Stimulated activated CD8-positive, alpha-beta memory T cell treated with anti-CD3 and anti-CD28 coated beads, Interleukin-4, amount 100 ng/mL, for 24 hours (primary cell): ENCODE data around the gene SCGB1A1.

Experiments used
- DNase-seq: peaks from one replicate; pipeline ENCODE4 v3.0.0-alpha.2; 2020; ENCODE audit warnings: low read depth

The SCGB1A1 gene

DNA sequence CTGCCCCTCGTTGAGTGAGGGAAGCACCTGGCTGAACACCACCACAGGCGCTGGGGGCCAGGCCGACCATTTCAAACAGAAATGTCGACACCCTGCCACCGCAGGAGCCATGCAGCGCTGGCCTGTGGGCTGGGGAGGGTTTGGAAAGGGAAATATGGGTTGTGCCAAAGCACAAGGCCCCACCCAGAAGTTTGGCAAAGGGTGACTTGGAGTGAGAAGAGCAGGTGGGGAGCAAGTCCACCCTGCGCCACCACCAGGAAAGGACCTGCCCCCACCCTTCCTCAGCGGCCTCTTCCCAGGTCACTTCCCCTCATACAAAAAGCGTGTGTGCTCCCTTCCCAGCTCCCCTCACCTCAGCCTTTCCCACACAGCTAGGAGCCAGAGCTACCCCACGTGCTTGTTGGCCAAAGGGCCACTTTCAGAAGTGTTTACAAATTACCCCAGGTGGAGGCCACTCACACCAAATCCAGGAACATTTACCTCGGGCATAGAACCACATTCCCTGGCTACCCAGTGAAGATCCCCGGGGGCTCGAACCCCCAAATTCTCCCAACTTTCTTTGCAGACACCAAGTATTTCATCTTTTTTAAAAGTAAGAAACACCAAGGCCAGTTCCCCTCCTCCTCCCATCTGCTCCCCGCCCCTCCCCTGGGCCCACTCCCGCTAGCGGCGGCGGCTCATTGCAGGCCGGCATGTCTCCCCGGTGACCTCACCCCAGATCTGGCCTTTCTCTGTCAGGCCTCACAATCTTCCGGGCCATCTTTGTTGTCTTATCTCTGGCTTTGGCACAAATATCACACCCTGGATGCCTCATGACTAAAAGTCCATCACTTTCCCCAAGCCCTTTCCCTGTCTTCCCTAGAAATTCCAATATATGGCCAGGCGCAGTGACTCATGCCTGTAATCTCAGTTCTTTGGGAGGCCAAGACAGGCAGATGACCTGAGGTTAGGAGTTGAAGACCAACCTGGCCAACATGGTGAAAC lies 20.5 kb upstream of the SCGB1A1 start:
- DNase-seq = no peak

DNA sequence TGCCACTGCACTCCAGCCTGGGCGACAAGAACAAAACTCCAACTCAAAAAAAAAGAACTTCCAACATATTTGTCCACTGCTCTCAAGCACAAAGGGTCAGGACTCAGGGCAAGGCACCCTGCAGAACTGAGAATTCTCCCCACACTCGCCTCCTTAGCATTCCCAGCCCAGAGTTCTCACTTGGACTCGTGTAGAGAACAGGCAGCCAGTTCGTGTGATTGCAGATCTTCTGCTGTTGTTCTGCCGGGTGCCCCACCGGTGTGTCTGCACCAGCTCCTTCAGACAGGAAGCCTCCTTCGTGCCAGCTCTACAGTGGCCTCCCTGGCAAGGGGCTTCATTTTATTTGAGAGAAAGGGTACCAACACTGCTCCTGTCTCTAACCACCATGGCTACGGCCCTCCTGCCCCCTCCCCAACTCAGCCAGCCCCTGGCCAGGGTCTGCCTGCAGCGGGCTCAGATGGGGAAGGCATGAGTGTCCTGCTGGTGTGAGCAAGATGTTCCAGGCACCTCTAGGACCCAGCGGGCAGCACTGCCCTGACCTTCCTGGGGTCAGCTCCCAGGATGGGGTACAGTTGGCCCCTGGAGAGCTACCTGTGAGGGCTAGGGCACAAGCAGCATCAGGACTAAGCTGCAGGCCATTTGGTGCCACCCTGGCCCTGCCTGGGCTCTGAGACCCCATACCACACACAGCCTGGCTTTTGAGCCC lies 19.5 kb upstream of the SCGB1A1 start:
- no peak for DNase-seq

GRCh38 chr11:62399878-62400266 lies 19.0 kb upstream of the SCGB1A1 start:
- DNase-seq = no peak

DNA sequence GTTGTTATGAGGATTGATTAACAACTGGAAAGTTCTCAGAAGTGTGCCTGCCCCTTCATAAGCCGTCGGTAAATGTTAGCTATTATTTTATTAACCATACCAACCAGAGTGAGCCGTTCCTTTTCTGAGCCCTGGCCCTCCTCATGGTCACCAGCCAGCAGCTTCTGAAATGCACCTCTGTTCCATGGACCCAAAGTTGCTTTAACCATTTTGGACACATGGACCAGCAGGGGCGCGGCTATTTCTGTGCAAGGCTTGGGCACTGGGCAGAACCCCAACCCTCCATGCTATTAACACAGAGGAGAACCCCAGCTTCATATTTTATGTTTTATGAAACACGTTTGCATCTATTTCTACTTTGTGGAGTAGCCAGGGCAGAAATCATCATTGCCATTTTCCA lies 18.6 kb upstream of the SCGB1A1 start:
- no peak for DNase-seq

DNA sequence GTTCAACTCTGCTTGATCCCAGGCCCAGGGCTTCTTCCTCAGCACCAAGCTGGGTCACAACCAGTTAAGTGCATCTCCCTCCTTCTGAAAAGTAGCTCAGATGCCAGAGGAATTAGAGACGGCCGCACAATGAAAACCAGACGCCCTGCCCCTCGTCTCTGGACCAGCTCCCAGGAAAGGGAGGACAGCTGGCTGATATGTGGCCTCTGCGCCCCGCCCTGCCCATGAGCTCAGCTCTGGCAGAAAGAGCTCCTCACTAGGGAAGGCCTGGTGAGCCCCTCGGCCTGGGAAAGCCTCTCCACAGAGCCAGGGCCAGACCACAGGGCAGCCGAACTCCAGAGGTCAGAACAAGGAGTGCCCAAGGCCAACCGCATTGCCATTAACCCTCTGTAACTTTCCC lies 18.1 kb upstream of the SCGB1A1 start:
- DNase-seq = no peak

GRCh38 chr11:62401356-62401755 lies 17.5 kb upstream of the SCGB1A1 start:
- DNase-seq = no peak

GRCh38 chr11:62401811-62402210 lies 17.0 kb upstream of the SCGB1A1 start:
- DNase-seq = no peak

DNA sequence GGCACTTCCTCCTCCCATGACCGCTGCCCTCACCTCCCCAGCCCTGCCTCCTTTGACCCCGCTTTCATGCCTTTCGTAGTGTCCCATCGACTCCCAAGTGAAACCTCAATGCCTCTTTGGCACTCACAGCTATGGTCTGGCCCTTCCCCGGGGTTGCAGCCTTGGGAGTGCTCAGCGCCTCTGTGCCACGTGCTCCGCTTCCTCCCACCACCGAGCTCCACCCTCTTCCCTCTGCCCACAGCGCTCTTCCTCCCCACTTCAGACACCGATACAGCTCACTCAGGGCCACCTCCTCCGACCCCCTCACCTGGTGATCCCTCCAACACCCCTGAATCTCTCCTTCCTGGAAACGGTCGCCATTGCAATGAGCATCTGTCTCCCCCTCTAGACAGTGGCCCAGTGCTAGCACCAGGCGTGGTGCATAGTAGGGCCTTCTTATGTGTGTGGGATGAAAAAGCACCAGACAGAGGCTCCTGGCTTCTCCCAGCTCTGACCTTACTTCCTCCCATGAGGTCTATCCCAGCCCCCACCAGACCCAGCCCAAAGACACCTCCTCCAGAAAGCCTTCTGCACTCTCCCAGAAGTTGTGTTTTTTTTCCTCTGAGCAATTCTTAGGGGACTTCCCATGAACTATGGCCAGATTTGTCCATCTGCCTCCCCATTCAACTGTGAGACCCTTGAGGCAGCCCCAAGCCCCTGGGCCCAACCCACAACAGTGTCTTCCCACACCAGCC lies 16.4 kb upstream of the SCGB1A1 start:
- DNase-seq = peak; percentile 22

DNA sequence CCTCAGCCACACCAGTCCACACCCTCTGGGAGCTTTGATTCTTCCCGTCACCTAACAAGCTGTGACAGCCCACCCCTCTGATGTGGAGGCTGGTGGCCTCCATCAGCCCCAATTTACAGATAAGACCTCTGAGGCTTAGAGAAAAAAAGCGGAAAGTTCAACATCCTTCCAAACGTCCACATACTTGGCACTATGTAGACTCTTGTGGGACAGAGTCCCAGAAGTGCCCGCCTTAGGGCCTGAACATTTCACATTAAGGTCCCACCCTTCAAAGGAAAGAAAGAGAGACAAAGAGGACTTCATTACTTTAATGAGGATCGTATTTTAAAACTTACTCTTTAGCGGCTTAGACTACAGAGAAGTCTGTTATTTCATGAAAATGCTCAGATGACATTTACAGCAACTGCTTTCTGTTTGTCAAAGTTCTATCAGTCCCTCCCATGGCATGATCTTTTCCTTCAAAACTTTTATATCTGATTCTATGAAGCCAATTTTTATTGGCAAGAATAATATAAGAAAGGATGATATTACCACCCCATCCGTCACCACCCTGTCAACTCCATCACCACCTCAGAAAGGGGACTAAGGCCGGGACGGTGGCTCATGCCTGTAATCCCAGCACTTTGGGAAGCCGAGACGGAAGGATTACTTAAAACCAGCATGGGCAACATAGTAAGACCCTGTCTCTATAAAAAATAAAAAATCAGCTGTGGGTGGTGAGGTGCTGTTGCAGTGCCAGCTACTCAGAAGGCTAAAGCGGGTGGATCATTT lies 15.7 kb upstream of the SCGB1A1 start:
- no peak for DNase-seq

GRCh38 chr11:62404435-62404834 lies 14.4 kb upstream of the SCGB1A1 start:
- no peak for DNase-seq

- DNase-seq = no peak
Measured at GRCh38 chr11:62404901-62405300, 13.9 kb upstream of the SCGB1A1 start.

GRCh38 chr11:62406034-62406433 lies 12.8 kb upstream of the SCGB1A1 start:
- DNase-seq = no peak

DNA sequence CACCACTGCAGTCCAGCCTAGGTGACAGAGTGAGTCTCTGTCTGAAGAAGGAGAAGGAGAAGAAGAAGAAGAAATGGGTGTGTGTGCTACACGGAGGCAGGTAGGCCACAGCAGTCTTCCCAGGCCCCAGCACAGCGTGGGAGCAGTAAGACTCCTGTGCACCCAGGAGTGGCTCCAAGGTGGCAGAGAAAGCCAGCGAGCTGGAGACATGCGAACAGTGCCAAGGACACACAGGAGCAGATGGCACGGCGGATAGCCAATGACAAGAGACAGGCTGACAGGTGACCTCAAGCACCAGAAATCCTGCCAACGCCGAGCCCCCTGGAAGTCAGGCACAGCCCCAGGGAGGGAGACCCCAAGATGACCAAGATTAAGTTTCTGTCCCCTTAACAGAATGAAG lies 9.0 kb upstream of the SCGB1A1 start:
- no peak for DNase-seq

DNA sequence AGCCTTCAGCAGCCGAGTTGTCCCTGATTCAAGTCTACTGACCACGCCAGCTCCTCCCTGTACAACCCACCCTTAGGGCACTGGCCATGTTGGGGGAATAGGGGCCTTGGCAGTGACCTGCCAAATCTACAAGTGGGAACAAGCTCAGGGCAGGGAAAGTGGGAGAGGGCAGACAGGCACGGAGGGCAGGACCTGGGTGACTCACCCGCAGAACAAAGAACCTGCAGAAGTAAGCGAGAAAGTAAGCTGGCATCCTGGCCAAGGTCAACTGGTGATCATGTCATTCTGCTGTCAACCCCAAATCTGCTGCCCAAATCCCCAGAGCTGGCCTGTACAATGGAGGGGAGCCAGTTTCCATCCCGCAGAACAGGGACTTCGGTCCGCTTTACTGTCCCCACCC lies 7.9 kb upstream of the SCGB1A1 start:
- no peak for DNase-seq

DNA sequence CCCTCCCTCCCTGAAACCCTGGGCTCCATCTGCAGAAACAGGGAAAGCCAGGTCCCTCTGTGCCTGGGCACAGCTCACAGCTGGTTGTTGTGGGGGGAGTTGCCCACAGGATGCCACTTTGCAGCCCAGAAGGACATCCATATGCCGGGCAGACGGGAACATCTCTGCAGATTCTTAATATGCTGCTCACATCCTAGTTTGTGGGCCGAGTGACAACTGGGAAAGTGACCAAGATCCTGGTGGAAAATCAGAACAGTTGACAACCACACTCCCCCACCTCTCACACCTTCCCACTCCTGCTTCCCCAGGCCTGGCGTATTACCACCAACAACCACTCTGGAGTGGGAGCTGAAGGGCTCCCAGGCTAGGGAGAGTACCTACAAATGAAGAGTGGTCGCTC lies 7.3 kb upstream of the SCGB1A1 start:
- DNase-seq = no peak

DNA sequence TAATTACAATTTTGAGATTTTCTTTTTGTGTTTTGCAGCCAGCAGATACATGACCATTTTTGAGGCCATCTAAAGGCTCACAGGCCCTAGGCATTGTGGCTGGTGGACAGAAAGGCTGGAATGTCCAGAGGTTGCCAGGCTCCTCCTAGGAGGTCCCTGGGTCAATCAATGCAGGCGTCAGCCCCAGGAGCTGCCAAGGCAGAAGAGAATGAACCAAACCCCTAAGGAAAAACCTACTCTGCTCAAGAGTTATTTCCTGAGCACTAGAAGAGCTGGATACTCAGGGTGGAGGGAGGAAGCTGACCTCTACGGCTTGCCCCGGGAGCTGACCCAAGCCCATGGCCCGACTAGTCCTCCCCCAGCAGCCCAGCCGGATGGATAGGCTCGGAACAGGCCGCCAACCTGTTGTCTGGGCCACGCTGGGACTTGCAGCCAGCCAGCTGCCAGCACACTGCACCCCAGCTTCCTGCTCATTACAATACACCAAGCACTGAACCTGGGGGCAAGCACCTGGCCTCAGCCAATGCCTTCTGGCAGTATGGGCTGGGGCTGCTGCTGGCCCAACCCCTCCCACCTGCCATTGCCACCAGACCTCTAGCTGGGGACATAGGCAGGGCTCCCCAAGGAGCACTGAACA lies 5.7 kb upstream of the SCGB1A1 start:
- no peak for DNase-seq

- no peak for DNase-seq
Measured at GRCh38 chr11:62416596-62416995, 2.2 kb upstream of the SCGB1A1 start.

- DNase-seq = no peak
Measured at GRCh38 chr11:62418136-62418535, 697 bp upstream of the SCGB1A1 start.

DNA sequence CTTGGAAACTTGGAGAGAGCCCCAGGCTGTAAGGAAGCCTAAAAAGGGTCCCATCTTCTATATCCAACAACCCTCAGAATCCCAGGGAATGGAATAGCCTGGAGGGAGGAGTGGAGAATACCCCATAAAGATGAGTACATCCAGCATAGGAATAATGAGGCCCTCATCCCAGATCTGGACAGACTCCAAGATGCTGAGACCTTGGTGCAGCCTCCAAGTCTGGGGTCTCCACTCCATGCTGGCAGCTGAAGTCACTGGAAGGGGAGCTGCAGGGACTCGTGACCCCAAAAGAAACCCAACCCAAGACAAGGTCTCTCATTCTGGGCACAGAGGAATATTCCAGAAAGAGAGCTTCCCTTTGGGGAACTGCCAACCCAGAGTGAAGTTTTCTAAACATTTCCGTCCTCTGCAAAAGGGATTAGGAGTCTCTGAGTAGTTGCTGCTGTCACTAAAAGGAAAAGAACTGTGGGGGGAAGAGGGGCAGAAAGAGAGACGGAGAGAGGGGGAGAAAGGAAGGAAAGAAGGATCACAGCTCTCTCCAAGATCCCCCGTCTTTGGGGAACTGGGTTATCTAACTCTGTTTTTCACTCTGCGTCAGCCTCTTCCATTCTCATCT lies 589 bp downstream of the SCGB1A1 start:
- DNase-seq = no peak

GRCh38 chr11:62419943-62420342 lies 1.1 kb downstream of the SCGB1A1 start:
- no peak for DNase-seq

DNA sequence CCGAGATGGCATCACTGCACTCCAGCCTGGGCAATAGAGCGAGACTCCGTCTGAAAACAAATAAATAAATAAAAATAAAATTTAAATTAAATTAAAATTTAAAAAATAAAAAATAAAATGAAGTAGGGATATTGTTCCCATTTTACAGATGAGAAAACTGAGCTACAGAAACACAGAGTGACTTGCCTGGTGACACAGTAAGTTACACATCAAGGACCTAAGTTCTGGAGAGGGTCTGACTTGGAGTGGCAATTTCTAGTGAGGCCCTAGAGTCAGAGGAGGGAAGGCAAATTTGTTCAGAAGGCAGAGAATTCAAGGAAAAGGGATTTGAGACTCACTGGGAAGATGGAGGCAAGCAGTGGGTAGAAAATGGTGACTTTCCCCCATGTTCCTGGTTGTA lies 2.0 kb downstream of the SCGB1A1 start:
- no peak for DNase-seq
